GM10847 (cell line): ENCODE measurements around the gene MOB3A.

Experiments used
- POLR2A ChIP-seq: IDR thresholded peaks from 2 replicates; pipeline ENCODE4 v1.6.1; 2011; ENCODE audit not compliant: insufficient read length; ENCODE audit errors: extremely low read depth

MOB3A gene

GRCh38 chr19:2057484-2058469 is 38.3 kb downstream of the MOB3A start:
- no peak for TF ChIP-seq POLR2A

DNA sequence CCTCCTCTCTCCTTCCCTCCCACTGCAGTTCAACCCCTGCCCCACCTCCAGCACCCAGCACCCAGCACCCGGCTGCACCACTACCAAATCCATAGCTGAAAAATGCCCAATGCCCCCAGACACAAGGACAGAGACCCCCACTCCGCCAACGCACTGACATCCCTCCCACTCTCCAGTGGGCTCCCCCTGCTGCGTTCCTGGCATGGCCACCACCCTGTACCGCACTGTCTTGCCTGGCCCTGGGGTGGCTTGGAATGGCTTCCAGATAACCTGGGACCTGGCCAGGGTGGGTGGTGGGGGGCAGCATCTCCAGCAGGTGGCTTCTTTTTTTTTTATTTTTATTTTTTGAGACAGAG is 39.3 kb downstream of the MOB3A start:
- TF ChIP-seq POLR2A, result no peak

- peak; percentile 15 for TF ChIP-seq POLR2A
Measured at GRCh38 chr19:2055931-2056836, 39.9 kb downstream of the MOB3A start.

- no peak for TF ChIP-seq POLR2A
Measured at GRCh38 chr19:2054763-2055162, 41.4 kb downstream of the MOB3A start.

GRCh38 chr19:2053601-2054389 is 42.3 kb downstream of the MOB3A start:
- TF ChIP-seq POLR2A, result no peak

GRCh38 chr19:2051773-2052704 is 44.1 kb downstream of the MOB3A start:
- no peak for TF ChIP-seq POLR2A

DNA sequence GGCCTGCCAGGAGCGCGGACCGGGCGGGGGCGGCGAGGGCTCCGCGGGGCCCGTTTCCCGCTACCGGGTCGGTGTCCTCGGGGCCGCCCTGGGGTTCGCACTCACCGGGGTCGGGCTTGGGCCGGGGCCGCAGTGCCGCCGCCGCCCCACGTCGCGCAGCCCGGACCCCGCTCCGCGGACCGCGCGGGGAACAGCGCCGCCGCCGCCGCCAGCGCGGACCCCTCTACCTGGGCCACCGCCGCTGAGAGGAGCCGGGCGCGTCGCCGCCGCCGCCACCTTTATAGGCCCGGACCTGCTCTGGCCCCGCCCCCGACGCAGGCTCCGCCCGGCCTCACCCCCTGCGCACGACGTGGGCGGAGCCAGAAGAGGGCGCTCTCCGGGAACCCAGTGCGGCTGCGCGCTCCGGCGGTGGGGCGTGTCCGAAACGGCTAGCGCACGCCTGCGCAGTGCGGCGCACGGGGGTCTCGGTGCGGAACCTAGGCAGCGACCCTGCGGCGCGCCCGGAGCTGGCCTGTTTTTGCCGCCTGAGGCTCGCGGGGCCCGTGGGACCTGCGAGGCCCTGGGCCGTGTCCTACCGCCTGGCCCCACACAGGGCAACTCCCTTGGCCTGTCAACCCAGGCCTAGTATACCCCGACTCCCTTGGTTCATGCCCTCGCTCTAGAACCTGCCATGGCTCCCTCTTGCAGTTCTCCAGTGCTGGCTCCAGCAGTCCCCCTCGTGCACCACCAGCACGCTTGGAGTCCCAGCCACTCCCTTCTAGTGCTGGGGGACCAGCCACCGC is 44.9 kb downstream of the MOB3A start, which contains the start of gene MKNK2:
Gene MKNK2 (minus strand): TSS at position 254 of the 782 bp plus-strand sequence. CDS start 393 bp downstream, outside the sequence.
- peak; percentile 100 for TF ChIP-seq POLR2A

DNA sequence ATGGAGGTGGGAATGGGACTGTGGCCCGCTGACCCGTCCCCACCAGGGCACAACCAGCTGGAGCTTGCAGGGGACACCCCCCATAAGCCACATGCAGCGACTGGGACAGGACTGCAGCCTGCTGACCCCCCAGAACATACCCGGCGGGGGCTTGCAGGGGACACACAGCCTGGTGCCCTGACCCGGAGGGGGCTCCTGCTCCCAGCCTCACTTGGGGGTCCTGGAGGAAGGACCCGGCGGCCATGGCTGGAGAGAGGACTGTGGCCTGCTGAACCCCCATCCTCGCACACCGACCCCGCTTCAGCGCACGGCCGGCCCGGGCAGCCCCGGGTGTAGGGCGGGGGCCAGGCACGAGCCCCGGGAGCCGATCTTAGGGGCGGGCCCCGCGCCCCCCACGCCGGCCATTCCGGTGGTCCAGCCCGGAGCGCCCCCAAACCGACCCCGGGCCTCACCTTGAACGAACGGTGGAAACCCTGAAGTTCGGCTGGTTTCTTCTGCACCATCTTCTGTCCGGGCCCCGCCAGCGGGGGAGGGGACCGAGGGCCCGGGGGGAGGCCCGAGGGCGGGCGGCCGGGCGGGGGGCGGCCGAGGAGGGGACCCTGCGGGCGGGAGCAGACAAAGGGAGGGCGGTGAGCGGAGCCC is 45.7 kb downstream of the MOB3A start:
- no peak for TF ChIP-seq POLR2A

- no peak for TF ChIP-seq POLR2A
Measured at GRCh38 chr19:2049741-2050348, 46.3 kb downstream of the MOB3A start.

- no peak for TF ChIP-seq POLR2A
Measured at GRCh38 chr19:2048959-2049740, 47.0 kb downstream of the MOB3A start.

- TF ChIP-seq POLR2A, result no peak
Measured at GRCh38 chr19:2048104-2048958, 47.8 kb downstream of the MOB3A start.
